ENCODE data around the gene UBE2R2.
"Not testable (repeated sequence)": the region's sequence is repeated elsewhere in the genome, so short reads cannot be mapped to it uniquely, and the experiment has no call there.

UBE2R2 gene

DNA sequence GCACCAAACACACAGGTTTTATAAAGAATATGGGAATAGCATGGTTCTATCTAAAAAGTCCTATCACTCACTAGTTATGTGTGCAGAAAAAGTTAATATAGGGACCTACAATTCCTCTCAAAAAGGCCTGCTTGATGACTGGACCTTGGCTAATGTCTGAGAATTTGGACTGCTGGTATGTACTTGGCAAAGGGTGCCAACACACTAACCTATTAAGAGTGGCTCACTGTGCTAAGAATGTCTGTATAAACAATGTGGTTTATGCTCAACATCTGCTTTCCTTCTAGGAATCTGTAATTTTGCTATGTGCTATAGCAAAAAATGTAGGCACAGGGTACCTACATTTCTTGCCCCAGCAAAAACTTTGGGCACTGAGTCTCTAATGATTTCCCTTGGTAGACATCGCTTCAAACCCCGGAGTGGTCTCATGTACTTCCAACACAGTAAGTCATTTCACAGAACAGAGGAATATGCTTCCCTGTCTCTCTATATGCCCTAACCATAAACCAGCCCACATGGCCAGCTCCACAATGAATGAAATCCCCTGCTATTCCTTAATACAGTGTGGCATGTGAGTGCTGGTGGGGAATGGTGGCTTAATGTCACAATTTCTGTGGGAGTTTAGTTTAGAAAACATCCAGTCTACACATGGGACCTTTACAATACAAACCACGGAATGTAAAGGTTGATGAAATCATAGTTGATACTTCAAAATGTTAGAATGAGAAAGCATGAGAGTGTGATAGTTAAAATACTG is 130.0 kb downstream of the UBE2R2 start:
- Histone ChIP-seq H3K4me3 (replicated peaks; ENCODE audit: low read depth, low read length) (no peak overlapping the region), H3K27me3 (replicated peaks; ENCODE audit: control insufficient read depth, insufficient read depth, low read length) (no peaks in the 10 kb centered on the region), H3K36me3 (ENCODE audit: control insufficient read depth, insufficient read depth, low read length) (peaks cover 13% of the 10 kb centered on the region)
- TF ChIP-seq, protein P1, sequence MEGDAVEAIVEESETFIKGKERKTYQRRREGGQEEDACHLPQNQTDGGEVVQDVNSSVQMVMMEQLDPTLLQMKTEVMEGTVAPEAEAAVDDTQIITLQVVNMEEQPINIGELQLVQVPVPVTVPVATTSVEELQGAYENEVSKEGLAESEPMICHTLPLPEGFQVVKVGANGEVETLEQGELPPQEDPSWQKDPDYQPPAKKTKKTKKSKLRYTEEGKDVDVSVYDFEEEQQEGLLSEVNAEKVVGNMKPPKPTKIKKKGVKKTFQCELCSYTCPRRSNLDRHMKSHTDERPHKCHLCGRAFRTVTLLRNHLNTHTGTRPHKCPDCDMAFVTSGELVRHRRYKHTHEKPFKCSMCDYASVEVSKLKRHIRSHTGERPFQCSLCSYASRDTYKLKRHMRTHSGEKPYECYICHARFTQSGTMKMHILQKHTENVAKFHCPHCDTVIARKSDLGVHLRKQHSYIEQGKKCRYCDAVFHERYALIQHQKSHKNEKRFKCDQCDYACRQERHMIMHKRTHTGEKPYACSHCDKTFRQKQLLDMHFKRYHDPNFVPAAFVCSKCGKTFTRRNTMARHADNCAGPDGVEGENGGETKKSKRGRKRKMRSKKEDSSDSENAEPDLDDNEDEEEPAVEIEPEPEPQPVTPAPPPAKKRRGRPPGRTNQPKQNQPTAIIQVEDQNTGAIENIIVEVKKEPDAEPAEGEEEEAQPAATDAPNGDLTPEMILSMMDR (IDR thresholded peaks at IDR 0.05; ENCODE audit: insufficient read depth, low read length, poor library complexity, severe bottlenecking) = no peak
- no peak for DNase-seq (ENCODE audit: extremely low read depth, insufficient read length)

DNA sequence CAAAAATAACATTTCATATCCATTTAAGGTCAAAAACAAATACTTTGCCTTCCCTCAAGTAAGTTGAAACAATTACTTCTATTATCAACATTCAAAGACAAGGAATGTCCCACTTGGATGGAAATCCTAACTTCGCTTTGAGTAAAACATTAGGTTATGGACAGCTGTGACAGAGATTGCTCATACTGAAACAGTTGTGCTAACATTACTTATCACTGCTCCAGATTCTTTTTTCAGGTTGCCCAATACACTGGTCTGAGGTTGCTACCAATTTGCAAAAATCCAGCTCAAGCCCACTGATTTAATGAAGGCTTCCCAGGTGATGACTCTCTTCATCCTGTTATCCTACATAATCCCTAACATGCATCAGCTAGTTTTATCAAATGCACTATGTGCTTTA is 133.4 kb downstream of the UBE2R2 start:
- no peaks in the 10 kb centered on the region for H3K27me3 ChIP-seq (replicated peaks; ENCODE audit: control insufficient read depth, insufficient read depth, low read length)
- no peak for DNase-seq (ENCODE audit: extremely low read depth, insufficient read length)
- TF ChIP-seq, protein P1 (IDR thresholded peaks at IDR 0.05; ENCODE audit: insufficient read depth, low read length, poor library complexity, severe bottlenecking) = no peak
- peaks cover 10% of the 10 kb centered on the region for H3K36me3 ChIP-seq (ENCODE audit: control insufficient read depth, insufficient read depth, low read length)
- no peak overlapping the region for H3K4me3 ChIP-seq (replicated peaks; ENCODE audit: low read depth, low read length)

DNA sequence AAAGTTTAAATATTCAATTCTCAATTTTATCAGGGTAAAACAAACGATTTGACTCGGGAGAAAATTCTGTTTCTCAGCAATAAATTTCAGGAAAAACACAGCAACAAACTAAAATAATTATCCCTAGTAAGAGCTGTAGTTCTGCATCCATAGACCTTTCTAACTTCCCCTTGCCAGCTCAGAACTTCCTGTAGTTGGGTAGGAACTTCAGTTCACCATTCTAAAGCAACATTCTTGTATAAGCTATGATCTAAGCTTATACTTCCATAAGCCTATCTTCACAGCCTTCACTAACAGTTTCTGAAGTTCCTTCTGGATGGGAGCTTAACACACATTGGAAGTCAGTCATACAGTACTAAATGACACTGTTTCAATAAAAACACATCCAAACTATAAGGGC is 135.1 kb downstream of the UBE2R2 start:
- TF ChIP-seq, protein P1 (IDR thresholded peaks at IDR 0.05; ENCODE audit: insufficient read depth, low read length, poor library complexity, severe bottlenecking) = no peak
- Histone ChIP-seq H3K27me3 (replicated peaks; ENCODE audit: control insufficient read depth, insufficient read depth, low read length) (no peaks in the 10 kb centered on the region), H3K36me3 (ENCODE audit: control insufficient read depth, insufficient read depth, low read length) (peaks cover 5% of the 10 kb centered on the region), H3K4me3 (replicated peaks; ENCODE audit: low read depth, low read length) (no peak overlapping the region)
- DNase-seq (ENCODE audit: extremely low read depth, insufficient read length) = no peak

DNA sequence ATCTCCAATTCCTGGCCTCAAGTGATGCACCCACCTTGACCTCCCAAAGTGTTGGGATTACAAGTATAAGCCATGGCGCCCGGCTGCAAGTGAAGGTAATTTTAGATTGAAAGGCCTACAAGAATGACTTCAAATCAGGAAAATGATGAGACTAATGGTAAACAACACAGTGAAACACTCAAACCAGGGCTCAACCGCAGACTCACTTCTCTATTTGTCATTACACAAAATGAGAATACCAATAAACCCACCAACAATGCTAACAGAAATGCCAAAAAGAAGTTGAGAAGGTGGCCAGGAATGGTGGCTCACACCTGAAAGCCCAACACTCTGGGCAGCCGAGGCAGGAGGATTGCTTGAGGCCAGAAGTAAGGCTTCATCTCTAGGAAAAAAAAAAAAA is 139.6 kb downstream of the UBE2R2 start:
- H3K36me3 ChIP-seq (ENCODE audit: control insufficient read depth, insufficient read depth, low read length) = peaks cover 7% of the 10 kb centered on the region
- peak; percentile 14 for DNase-seq (ENCODE audit: extremely low read depth, insufficient read length)
- H3K4me3 ChIP-seq (replicated peaks; ENCODE audit: low read depth, low read length) = no peak overlapping the region
- TF ChIP-seq, protein P1 (IDR thresholded peaks at IDR 0.05; ENCODE audit: insufficient read depth, low read length, poor library complexity, severe bottlenecking) = no peak
- no peaks in the 10 kb centered on the region for H3K27me3 ChIP-seq (replicated peaks; ENCODE audit: control insufficient read depth, insufficient read depth, low read length)

DNA sequence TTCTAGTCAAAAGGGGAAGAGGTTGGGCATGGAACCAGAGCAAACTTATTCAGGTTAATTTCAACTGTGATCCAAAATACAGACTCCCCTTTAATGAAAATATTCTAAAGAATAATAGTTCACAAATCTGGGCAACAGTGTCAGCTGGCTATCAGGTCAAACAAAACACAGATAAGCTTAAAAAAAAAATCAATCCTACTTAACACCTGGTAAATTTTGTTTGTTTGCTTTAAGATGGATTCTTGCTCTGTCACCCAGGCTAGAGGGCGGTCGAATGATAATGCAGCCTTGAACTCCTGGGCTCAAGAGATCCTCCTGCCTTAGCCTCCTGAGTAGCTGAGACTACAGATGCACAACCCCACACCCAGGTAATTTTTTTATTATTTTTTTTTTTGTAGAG is 142.8 kb downstream of the UBE2R2 start:
- Histone ChIP-seq H3K4me3 (replicated peaks; ENCODE audit: low read depth, low read length) (no peak overlapping the region), H3K36me3 (ENCODE audit: control insufficient read depth, insufficient read depth, low read length) (peaks cover 5% of the 10 kb centered on the region), H3K27me3 (replicated peaks; ENCODE audit: control insufficient read depth, insufficient read depth, low read length) (no peaks in the 10 kb centered on the region)
- TF ChIP-seq, protein P1 (IDR thresholded peaks at IDR 0.05; ENCODE audit: insufficient read depth, low read length, poor library complexity, severe bottlenecking) = no peak
- DNase-seq (ENCODE audit: extremely low read depth, insufficient read length) = no peak

DNA sequence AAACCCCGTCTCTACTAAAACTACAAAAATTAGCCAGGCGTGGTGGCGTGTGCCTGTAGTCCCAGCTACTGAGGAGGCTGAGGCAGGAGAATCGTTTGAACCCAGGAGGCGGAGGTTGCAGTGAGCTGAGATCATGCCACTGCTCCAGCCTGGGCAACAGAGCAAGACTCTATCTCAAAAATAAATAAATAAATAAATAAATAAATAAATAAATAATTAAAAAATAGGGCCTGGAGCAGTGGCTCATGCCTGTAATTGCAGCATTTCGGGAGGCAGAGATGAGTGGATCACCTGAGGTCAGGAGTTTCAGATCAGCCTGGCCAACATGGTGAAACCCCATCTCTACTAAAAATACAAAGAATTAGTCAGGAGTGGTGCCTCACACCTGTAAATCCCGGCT is 145.5 kb downstream of the UBE2R2 start:
- not testable (repeated sequence) for H3K36me3 ChIP-seq (ENCODE audit: control insufficient read depth, insufficient read depth, low read length); H3K27me3 ChIP-seq (replicated peaks; ENCODE audit: control insufficient read depth, insufficient read depth, low read length); H3K4me3 ChIP-seq (replicated peaks; ENCODE audit: low read depth, low read length); DNase-seq (ENCODE audit: extremely low read depth, insufficient read length)
